ENCODE results near the gene ZNF850.

The ZNF850 gene

GRCh38 chr19:36668646-36669045 is 104.0 kb downstream of the ZNF850 start:
- no peak overlapping the region for H3K4me3 ChIP-seq (replicated peaks; ENCODE audit: low read depth, low read length)
- no peak for DNase-seq (ENCODE audit: extremely low read depth, insufficient read length)
- TF ChIP-seq CTCF (IDR thresholded peaks at IDR 0.05; ENCODE audit: insufficient read depth, low read length, poor library complexity, severe bottlenecking) = no peak
- H3K27me3 ChIP-seq (replicated peaks; ENCODE audit: control insufficient read depth, insufficient read depth, low read length) = no peaks in the 10 kb centered on the region
- no peaks in the 10 kb centered on the region for H3K36me3 ChIP-seq (ENCODE audit: control insufficient read depth, insufficient read depth, low read length)

- Histone ChIP-seq H3K27me3 (replicated peaks; ENCODE audit: control insufficient read depth, insufficient read depth, low read length) (no peaks in the 10 kb centered on the region), H3K36me3 (ENCODE audit: control insufficient read depth, insufficient read depth, low read length) (0 out of 2 replicates have a peak, but pooled peaks cover 2% of the 10 kb centered on the region), H3K4me3 (replicated peaks; ENCODE audit: low read depth, low read length) (peak overlapping the region; percentile 70)
- TF ChIP-seq CTCF (IDR thresholded peaks at IDR 0.05; ENCODE audit: insufficient read depth, low read length, poor library complexity, severe bottlenecking) = no peak
- no peak for DNase-seq (ENCODE audit: extremely low read depth, insufficient read length)
These were observed 106.8 kb downstream of the ZNF850 start for GRCh38 chr19:36665832-36666231.
